NOMO-1 treated with DMSO at 0.1 percent for 48 hours (cell line): ENCODE data around the gene KCTD20.
A peak's percentile ranks its signal among the peaks of the same experiment; 100 is the strongest.
"Not testable (repeated sequence)": the region's sequence is repeated elsewhere in the genome, so short reads cannot be mapped to it uniquely, and the experiment has no call there.

Experiments used
- DNase-seq: peaks from one replicate; lab custom pipeline; 2025; ENCODE audit not compliant: unreplicated experiment; lab: John Stamatoyannopoulos, UW

Gene KCTD20

GRCh38 chr6:36442671-36443470, at the start of gene KCTD20, which contains the start of gene PXT1:
Gene KCTD20 (plus strand): TSS chr6:36443000. CDS start chr6:36470098, 27,098 bp downstream.
Gene PXT1 (minus strand): TSS chr6:36442854. CDS start chr6:36426082, 16,772 bp downstream.
- DNase-seq = peak; percentile 81

DNA sequence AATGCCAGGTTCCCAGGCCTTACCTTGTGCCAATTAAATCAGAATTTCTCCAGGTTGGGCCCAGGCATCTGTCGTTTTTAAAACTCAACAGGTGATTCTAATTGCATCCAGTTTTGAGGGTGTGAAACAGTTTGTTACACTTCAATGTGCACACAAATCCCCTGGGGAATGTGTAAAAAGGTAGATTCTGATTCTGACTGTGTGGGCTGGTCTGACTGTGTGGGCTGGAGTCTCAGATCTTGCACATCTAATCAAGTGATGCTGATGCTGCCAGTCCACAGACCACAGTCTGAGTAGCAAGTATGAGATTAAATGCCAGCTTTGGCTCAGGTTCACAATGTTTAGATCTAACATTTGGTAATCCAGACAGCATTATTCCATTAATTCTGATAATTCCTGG, 42.8 kb upstream of the KCTD20 start:
- no peak for DNase-seq

DNA sequence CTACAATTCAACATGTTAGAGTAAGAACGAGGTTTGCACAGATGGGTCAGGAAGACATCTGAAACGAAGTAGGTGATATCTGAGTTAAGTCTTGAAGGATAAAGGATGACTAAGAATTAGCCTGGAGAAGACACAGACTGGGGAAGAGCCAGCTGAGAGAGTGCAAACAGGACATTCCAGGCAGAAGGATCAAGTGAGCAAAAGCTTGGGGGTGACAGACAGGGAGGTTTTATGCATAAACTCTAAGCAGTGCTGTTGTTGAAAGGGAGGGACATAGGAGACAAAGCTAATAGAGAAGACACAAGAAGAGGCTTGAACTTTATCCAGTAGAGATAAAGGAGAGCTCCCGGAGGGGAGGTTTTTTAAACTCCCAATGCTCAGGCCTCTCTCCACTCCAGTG, 40.3 kb upstream of the KCTD20 start:
- DNase-seq = no peak

GRCh38 chr6:36404164-36404563, 38.6 kb upstream of the KCTD20 start:
- DNase-seq = no peak

DNA sequence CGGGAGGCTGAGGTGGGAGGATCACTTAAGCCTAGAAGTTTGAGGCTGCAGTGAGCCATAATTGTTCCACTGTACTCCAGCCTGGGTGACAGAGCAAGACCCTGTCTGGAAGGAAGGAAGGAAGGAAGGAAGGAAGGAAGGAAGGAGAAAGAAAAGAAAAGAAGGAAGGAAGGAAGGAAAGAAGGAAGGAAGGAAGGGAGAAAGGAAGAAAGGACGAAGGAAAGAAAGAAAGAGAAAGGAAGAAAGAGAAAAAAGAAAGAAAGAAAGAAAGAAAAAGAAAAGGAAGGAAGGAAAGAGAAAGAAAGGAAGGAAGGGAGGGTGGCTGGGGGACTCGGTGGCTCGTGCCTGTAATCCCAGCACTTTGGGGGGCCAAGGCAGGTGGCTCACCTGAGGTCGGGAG, 33.1 kb upstream of the KCTD20 start:
- DNase-seq = not testable (repeated sequence)

GRCh38 chr6:36413489-36414480, 29.0 kb upstream of the KCTD20 start:
- no peak for DNase-seq

- no peak for DNase-seq
These were observed 28.3 kb upstream of the KCTD20 start for GRCh38 chr6:36414481-36414880.

DNA sequence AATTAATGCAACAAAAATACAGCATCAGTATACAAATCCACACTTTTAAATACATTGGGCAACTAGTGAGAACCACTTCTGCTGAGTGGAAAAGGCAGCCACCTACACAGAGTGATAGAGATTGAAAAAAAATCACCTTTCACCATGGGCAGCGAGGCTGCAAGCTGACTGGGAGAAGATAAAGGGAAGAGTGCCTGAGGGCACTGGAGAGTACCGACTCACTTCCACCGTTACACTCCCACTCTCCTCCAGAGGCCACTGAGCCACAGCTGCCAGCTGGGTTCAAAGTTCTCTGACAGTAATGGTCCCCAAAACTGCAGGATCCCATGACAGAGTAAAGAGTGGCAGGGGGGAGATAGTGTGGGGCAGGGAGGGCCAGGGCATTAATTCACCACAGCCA, 24.2 kb upstream of the KCTD20 start:
- DNase-seq = no peak

GRCh38 chr6:36419310-36419709, 23.5 kb upstream of the KCTD20 start:
- DNase-seq = peak; percentile 87

- no peak for DNase-seq
These were observed 20.1 kb upstream of the KCTD20 start for GRCh38 chr6:36422714-36423100.

DNA sequence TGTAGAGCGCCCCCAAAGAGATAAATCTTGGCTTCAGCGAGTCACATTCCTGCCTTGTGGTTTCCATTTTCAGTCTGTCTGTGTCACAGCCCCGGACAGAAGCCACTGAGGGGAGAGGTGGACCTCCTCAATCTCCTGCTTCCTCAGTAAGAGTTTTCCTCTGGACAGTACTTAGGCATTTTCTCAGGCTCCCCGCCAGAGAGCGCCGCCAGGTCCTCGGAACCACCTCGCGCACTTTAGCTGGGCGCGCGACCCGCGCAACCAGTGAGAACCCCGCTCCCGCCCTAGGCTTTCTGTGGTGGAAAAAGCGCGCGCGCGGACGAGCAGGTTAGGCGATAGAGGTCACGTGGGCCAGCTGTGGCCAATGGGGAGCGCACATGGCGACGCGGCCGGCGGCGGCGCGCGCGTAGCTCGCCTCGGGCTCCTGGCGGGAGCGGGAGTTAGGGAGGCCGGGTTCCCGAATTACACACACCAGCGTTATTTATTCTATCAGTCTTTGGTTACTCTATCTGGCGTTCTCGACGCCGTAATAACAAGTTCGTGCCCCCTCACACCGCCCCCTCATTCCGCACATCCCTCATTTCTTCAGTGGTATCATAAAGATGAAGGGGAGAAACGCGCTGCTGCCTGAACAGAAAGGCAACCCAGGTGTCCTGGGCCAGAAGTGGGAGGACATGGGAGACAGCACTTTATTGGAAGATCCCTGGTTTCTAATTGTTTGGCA, 19.5 kb upstream of the KCTD20 start:
- DNase-seq = peak; percentile 99

- no peak for DNase-seq
These were observed 16.2 kb upstream of the KCTD20 start for GRCh38 chr6:36426622-36427021.

DNA sequence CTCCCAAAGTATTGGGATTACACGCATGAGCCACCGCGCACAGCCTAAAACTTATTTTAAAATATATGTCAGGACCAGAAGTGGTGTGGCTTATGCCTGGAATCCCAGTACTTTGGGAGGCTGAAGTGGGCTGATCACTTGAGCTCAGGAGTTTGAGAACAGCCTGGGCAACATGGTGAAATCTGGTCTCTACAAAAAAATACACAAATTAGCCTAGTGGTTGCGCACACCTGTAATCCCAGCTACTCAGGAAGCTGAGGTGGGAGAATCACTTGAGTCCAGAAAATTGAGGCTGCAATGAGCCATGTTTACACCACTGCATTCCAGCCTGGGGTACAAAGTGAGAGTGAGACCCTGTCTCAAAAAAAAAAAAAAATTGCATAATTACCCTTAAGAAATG, 13.9 kb upstream of the KCTD20 start:
- DNase-seq = no peak

- no peak for DNase-seq
These were observed 12.4 kb upstream of the KCTD20 start for GRCh38 chr6:36430351-36430750.

DNA sequence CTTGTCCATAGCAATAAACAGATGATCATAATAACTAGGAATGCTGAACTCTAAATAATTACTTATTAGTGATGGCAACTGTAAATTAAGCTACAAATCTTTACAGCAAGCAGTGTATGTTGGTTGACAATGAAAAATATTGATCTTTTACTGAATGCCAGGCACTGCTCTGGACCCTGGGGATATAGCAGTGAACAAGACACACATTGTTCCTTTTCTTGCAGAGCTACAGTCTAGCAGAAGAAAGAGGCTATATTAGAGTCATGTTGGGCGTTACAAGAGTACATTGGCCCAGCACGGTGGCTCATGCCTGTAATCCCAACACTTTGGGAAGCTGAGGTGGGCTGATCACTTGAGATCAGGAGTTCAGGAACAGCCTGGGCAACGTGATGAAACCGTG, 11.6 kb upstream of the KCTD20 start:
- DNase-seq = no peak

DNA sequence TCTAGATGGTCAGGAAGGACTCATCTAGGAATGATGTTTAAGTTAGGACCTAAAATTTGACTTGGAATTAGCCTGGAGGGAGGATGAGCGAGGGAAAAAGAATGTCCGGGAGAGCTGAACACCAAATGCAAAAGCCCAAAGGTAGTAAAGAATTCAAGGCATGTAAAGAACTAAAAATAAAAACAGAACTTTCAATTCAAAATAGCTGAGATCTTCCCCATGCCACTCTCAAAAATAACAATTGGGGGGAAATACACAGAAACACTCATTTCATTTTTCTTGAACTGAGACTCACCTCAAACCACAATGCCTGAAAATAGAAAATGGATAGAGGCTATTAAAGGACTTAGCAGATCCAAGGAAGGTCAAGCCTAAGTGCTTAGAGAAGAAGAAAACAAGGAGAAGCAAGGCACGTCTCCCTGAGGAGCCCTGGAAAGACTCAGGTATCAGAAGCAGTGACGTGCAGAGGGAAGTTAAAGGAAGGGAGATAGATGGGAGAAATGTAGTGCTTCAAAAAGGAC, 10.6 kb upstream of the KCTD20 start:
- DNase-seq = no peak

GRCh38 chr6:36436466-36436865, 6.3 kb upstream of the KCTD20 start:
- no peak for DNase-seq

DNA sequence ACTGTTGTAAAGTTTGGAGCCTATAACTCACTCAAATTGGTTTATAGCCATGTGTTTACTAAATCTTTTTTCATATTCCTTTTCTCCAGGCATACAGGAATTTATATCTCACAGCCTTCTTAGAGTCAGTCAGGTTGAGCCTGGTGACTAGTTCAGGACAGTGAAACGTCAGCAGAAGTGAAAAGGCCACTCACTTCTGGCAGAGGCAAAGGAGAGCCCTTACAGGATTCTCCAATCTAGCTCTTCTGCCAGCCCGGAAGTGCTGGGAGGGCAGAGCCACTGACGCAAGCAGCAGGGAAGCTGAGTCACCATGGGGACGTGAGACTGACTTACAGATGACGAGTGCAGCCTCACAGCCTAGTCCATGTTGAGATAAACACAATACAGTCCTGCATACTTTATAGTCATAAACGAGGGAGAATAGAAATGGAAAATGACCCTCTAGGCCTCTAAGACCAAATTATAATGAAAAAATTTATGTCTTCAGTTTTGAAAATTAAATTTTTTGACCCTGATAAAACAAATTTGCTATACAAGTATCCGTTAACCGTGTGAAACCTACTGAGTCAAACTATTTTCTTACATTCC, 1.4 kb upstream of the KCTD20 start:
- peak; percentile 96 for DNase-seq

DNA sequence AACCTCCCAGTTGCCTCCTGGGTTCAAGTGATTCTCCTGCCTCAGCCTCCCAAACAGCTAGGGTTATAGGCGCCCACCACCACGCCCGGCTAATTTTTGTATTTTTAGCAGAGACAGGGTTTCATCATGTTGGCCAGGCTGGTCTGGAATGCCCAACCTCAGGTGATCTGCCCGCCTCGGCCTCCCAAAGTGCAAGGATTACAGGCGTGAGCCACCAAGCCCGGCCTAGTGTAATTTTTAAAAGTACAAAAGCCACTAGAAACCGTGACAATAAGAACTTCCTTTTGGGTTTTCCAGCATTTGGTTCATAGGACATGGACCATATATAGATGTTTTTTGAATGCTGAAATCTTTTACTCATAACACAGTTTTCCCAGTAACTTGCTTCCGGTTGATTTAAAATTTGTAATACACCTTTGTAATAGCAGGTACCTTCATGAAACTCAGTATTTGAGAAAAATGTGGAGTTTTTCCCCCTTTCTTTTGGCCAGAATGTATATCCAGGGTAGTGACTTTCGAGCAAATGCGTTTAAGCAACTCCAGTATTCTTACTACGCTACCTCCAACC, 613 bp upstream of the KCTD20 start:
- no peak for DNase-seq
